Erythroblast (primary cell): ENCODE results near the gene CBFA2T2.
A peak's percentile ranks its signal among the peaks of the same experiment; 100 is the strongest.

ENCODE experiments used
- DNase-seq, 2 experiments: peaks; one replicate each; lab custom pipeline; 2025; lab: John Stamatoyannopoulos, UW
- GATA1 ChIP-seq: IDR thresholded peaks from 2 replicates; pipeline ENCODE4 v1.6.1; 2011; ENCODE audit warnings: low read depth, mild to moderate bottlenecking, control low read depth, low read length, moderate library complexity
- POLR2A ChIP-seq: IDR thresholded peaks from 2 replicates; pipeline ENCODE4 v1.6.1; 2011; ENCODE audit warnings: mild to moderate bottlenecking, low read length

Gene CBFA2T2

GRCh38 chr20:33663161-33664084 is 173.5 kb downstream of the CBFA2T2 start:
- peak; percentile 88 to 91 for DNase-seq
- TF ChIP-seq POLR2A (peak; percentile 71), GATA1 (no peak)

DNA sequence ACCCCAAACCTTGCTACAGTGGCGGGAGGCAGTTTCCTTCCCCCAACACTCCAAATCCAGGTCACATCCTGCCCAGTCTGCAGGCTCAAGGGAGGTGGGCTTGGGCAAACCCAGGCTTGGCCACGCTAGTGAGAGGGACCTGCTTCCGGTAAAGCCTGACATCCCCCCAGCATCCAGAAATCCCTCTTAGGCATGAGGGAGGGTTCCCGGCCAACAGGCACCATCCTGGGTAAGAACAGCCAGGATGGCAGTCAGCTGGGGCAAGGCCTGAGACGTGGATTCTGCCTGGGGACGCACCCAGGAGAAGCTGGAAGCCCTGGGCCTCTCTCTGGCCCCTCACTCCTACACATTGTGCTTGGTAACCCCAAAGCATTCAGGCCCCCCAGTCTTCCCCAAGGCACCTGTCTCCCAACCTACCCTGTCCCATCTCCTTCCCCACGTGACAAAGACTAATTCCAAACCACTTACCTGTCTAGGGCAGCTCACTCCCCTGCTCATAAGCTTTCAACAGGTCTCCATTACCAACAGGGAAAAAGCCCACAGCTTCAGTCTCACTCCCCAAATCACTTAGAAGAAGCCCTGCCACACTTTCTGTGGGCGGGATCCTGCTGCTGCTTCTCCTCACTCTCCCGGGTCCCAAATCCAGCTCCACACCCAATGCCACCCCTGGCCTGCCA is 174.3 kb downstream of the CBFA2T2 start:
- DNase-seq = no peak
- TF ChIP-seq GATA1 (no peak), POLR2A (no peak)

GRCh38 chr20:33664762-33665144 is 174.9 kb downstream of the CBFA2T2 start:
- no peak for DNase-seq
- TF ChIP-seq POLR2A (no peak), GATA1 (no peak)

DNA sequence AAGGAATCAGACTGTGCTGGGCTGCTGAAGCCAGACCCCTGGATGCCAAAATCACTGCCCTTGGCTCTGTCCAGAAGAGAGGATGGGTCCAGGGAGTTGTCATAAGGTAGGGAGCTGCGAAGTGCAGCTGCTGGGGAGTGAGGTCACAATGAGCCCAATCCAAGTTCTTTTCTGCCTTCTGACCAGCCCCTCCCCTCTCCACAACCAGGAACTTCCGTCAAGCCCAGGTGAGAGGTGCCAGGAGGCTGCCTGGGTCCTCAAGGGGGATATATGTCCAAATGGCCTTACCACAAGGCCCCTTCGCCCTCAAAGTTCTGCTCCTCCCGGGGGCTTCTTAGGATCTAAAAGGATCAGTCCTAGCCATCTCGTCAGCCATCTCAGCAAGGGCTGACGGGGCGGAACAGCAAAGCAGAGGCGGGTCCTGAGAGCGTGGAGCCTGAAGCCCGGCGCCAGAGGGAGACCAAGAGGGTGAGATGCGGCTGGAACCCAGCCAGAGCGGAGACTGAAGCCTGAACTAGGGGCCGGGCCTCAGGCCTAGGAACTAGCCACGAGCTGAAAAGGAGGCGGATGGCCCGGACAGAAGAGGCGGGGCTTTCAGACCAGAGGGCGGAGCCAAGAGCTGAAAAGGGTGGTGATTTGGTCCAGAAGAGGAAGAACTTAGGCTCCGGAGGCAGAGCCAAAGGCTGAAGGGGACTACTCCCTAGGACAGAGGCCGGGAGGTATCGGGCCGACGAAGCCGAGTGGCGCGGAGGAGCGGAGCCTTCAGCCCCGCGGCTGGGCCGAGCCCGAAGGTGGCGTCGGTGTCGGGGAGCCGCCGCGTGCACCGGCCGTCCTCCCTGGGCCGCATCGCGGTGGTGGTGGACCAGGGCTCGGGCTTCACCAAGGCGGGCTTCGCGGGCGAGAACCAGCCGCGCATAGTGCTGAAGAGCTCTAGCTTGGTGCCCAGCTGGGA is 176.7 kb downstream of the CBFA2T2 start, which contains the start of gene ACTL10:
TSS of gene ACTL10 (plus strand) at position 651 of the 952 bp plus-strand sequence. CDS start 555 bp downstream, outside the sequence.
- DNase-seq = peak; percentile 96 to 97
- TF ChIP-seq POLR2A (peak; percentile 51), GATA1 (no peak)

- peak; percentile 65 to 67 for DNase-seq
- no peak for TF ChIP-seq POLR2A
- no peak for TF ChIP-seq GATA1
These were observed 177.4 kb downstream of the CBFA2T2 start for GRCh38 chr20:33667245-33667675.

DNA sequence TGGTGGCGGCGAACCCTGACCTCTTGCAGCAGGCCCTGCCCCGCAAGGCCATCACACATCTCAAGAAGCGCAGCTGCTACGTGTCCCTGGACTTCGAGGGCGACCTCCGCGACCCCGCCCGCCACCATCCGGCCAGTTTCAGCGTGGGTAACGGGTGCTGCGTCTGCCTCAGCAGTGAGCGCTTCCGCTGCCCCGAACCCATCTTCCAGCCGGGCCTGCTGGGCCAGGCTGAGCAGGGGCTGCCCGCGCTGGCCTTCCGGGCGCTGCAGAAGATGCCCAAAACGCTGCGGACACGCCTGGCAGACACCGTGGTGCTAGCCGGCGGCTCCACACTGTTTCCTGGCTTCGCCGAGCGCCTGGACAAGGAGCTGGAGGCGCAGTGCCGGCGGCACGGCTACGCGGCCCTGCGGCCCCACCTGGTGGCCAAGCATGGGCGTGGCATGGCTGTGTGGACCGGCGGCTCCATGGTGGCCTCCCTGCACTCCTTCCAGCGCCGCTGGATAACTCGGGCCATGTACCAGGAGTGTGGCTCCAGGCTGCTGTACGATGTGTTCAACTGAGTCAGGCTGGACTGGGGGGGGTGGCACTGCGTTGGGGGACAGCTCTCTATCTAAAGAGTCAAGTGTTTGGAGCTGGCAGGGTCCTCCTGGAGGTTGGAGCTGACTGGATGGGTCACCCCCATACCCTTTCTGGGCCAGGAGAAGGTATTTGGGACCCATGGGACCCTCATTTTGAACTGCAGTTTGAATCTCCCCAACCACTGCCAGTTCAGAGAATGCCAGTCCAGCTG is 178.0 kb downstream of the CBFA2T2 start:
- TF ChIP-seq GATA1 = no peak
- TF ChIP-seq POLR2A = no peak
- peak; percentile 80 to 86 for DNase-seq

DNA sequence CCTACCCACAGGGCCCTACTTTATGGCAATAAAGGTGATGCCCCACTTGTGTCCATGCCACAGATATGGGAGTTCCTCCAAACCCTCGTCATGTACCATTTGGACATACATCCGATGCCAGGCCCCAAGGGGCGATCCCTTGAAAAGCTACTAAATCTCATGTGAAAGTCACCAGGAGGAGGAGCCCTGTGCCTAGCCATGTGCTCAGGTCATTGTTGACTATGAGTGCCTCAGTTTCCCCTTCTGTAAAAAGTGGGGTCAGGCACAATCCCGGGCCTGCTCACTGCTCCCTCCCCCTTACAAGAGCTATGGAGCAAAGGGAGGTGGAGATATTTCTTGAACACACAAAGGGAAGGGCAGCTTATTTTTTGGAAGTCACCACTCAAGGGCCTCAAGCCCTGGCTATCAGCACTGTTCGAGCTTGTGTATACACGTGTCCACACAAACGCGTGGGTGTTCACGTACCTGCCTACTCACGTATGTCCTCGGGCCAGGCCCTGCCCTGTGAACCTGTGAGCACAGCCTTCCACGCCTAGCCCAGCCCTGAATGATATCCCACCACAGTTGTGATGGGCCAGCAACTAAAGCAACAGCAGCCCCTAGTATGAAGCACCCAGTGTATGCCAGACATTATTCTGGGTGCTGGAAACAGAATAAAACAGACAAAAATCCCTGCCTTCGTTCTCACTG is 178.7 kb downstream of the CBFA2T2 start:
- no peak for TF ChIP-seq POLR2A
- TF ChIP-seq GATA1 = no peak
- peak in 1 of 2 experiments; percentile 37 for DNase-seq

GRCh38 chr20:33669224-33669623 is 179.3 kb downstream of the CBFA2T2 start:
- DNase-seq = no peak
- no peak for TF ChIP-seq POLR2A
- no peak for TF ChIP-seq GATA1

DNA sequence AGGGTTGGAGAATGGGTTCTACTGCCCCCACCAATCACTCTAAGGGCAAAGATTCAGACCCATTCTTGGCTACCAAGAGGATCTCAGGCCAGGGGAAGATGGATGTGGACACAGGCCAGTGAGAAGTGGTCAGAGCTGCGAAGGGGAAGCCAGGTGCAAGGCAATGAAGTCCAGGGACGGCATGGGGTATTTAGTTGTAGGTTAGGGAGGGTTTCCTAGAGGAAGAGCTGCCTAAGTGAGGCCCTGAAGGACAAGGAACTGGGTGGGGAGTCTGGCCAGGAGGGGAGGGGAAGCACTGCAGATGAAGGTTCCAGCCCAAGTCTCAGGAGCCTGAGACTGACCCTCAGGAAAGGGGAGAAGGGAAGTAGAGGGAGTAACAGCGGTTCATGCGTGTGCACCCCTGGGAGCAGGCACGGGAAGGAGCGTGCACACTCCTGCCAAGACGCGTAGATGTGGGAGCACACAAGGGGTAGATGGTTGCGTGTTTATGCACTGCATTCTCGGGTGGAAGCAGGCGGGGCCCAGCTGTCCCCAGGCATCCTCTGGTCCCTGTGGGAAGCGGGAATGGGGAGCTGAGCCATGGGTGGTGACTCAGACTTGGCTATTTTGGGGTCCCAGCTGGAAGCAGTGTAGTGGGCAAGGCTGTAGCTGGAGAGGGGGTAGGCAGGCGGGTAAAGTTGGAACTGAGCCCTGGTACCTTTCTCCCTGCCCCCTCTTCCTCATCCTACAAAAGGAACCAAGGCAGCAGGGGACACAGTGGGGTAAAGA is 180.2 kb downstream of the CBFA2T2 start:
- TF ChIP-seq GATA1 (no peak), POLR2A (no peak)
- DNase-seq = no peak

- DNase-seq = no peak
- TF ChIP-seq GATA1 = no peak
- no peak for TF ChIP-seq POLR2A
These were observed 181.0 kb downstream of the CBFA2T2 start for GRCh38 chr20:33670715-33671499.
